GM23248 (cell line): ENCODE data around the gene NOS2.

Experiments
- EZH2 ChIP-seq: fragments of 200-600 bp; sonication (generic); IDR thresholded peaks from 2 replicates; pipeline ENCODE4 v1.6.1; 2018; ENCODE audit warnings: antibody characterized with exemption, mild to moderate bottlenecking; ENCODE audit not compliant: insufficient read depth, poor library complexity, severe bottlenecking
- EZH2phosphoT487 ChIP-seq: fragments of 200-600 bp; sonication (generic); IDR thresholded peaks from 2 replicates; pipeline ENCODE4 v1.6.1; 2018; ENCODE audit warnings: antibody characterized with exemption, moderate library complexity, mild to moderate bottlenecking, low read depth; ENCODE audit not compliant: insufficient read depth

GRCh38 chr17:27751166-27751565, 49.2 kb downstream of the NOS2 start:
- no peak for TF ChIP-seq EZH2phosphoT487
- no peak for TF ChIP-seq EZH2
